CD4-positive, alpha-beta T cell (primary cell): ENCODE data around the gene TES. TPM values are rescaled to one million over a fixed set of nuclear protein-coding genes. Genes with fewer than 3 reads are reported as not detected.

ENCODE experiments used
- ATAC-seq: fragments of 200-7000 bp; cut with Tn5 transposase; one replicate; pipeline ENCODE4 v1.10.0; 2022; ENCODE audit warnings: mild to moderate bottlenecking; ENCODE audit not compliant: poor library complexity
- CTCF ChIA-PET: fragments of 350-600 bp; sonication (Branson Sonifier 250); formaldehyde crosslinking; loops from one replicate; lab custom pipeline; 2021; ENCODE audit warnings: antibody characterized with exemption, inconsistent platforms; lab: Charles Lee
- POLR2A ChIA-PET: fragments of 350-600 bp; sonication (Branson Sonifier 250); formaldehyde crosslinking; loops from one replicate; lab custom pipeline; 2021; ENCODE audit warnings: antibody characterized with exemption, inconsistent platforms; lab: Charles Lee
- DNase-seq, 14 experiments: peaks; one replicate each; pipeline ENCODE4 v3.0.0-alpha.2; 2013 to 2020; ENCODE audit warnings: mixed read lengths in 2 of 14
- H3K27ac ChIP-seq, 2 donors: one replicate each; pipeline versions ENCODE4 v1.5.1 to v1.7.0; 2013; ENCODE audit warnings: low read length in 2 of 2, low read depth in 1 of 2, mild to moderate bottlenecking in 1 of 2
- H3K27me3 ChIP-seq, 2 experiments: 1 replicate in 1 of 2; 2 replicates in 1 of 2; pipeline versions ENCODE4 v1.6.1 to v1.7.0; 2013; ENCODE audit warnings: low read length in 2 of 2, control low read depth in 1 of 2, mild to moderate bottlenecking in 1 of 2, moderate library complexity in 1 of 2; ENCODE audit not compliant: insufficient read depth in 2 of 2, control insufficient read depth in 1 of 2
- H3K36me3 ChIP-seq: one replicate; pipeline ENCODE4 v1.6.1; 2013; ENCODE audit warnings: low read length, control low read depth; ENCODE audit not compliant: insufficient read depth
- H3K4me1 ChIP-seq: one replicate; pipeline ENCODE4 v1.6.1; 2013; ENCODE audit warnings: low read length, control low read depth; ENCODE audit not compliant: insufficient read depth
- H3K4me3 ChIP-seq: one replicate; pipeline ENCODE4 v1.5.1; 2013; ENCODE audit warnings: mild to moderate bottlenecking, low read length, moderate library complexity
- H3K9me3 ChIP-seq, 2 experiments: 1 replicate in 1 of 2; 2 replicates in 1 of 2; pipeline versions ENCODE4 v1.6.1 to v1.7.0; 2013; ENCODE audit warnings: low read length in 2 of 2, mild to moderate bottlenecking in 2 of 2, control low read depth in 1 of 2, moderate library complexity in 1 of 2; ENCODE audit not compliant: control insufficient read depth in 1 of 2, insufficient read depth in 1 of 2
- H3K27ac Mint-ChIP-seq: one replicate; pipeline ENCODE4 v1.8.0; 2020; ENCODE audit warnings: mixed read lengths
- H3K27me3 Mint-ChIP-seq: one replicate; pipeline ENCODE4 v1.8.0; 2021; ENCODE audit warnings: mixed read lengths
- H3K36me3 Mint-ChIP-seq: one replicate; pipeline ENCODE4 v1.8.0; 2021; ENCODE audit warnings: low read depth, mixed read lengths
- H3K4me1 Mint-ChIP-seq: one replicate; pipeline ENCODE4 v1.8.0; 2021; ENCODE audit warnings: low read depth, mixed read lengths
- H3K4me3 Mint-ChIP-seq: one replicate; pipeline ENCODE4 v1.8.0; 2020; ENCODE audit warnings: mild to moderate bottlenecking, mixed read lengths
- H3K9me3 Mint-ChIP-seq: one replicate; pipeline ENCODE4 v1.8.0; 2020; ENCODE audit warnings: mixed read lengths
- CTCF ChIP-seq: fragments of 200-600 bp; IDR thresholded peaks from one replicate; pipeline ENCODE4 v1.8.0; 2022; ENCODE audit warnings: antibody characterized with exemption, mild to moderate bottlenecking
- intact Hi-C, 2 experiments: fragments of 100-400 bp; cut with DNase I in 1 of 2; cut with micrococcal nuclease in 1 of 2; formaldehyde crosslinking; loops; one replicate each; pipeline versions ENCODE4 v1.15.1 to v1.9.0; 2023 to 2025; cut with DNase I, micrococcal nuclease
- total RNA-seq, 174 experiments: library from RNA in 2 of 174; stranded (reverse) in 2 of 174; gene quantifications; one replicate each; pipeline ENCODE4 v1.2.3 and lab custom pipeline; 2021 to 2026

TES gene
- total RNA-seq, 2 experiments from 2014 or later, result 114 to 120 TPM

- Mint-ChIP-seq H3K36me3 (no peaks in the 10 kb centered on the region), H3K9me3 (no peaks in the 10 kb centered on the region), H3K27ac (no peak overlapping the region), H3K4me3 (no peak overlapping the region), H3K27me3 (peaks cover 34% of the 10 kb centered on the region), H3K4me1 (no peaks in the 10 kb centered on the region)
- CTCF ChIA-PET, result no interaction called here
- no peak for TF ChIP-seq CTCF
- Histone ChIP-seq H3K4me1 (no peaks in the 10 kb centered on the region), H3K9me3 (no peaks in the 10 kb centered on the region), H3K36me3 (no peaks in the 10 kb centered on the region), H3K27ac (no peak overlapping the region), H3K27me3 (peaks cover 0 to 4% of the 10 kb centered on the region in 2 experiments), H3K4me3 (no peak overlapping the region)
- no peak for DNase-seq
- intact Hi-C loops, result no loop called here
- ATAC-seq, result no peak
- POLR2A ChIA-PET, result no interaction called here
These were observed 59.1 kb downstream of the TES start for GRCh38 chr7:116269466-116269865.

GRCh38 chr7:116271161-116271913, 61.0 kb downstream of the TES start:
- Histone ChIP-seq H3K4me3 (no peak overlapping the region), H3K4me1 (no peaks in the 10 kb centered on the region), H3K27me3 (peaks cover 0 to 4% of the 10 kb centered on the region in 2 experiments), H3K27ac (no peak overlapping the region), H3K36me3 (no peaks in the 10 kb centered on the region), H3K9me3 (no peaks in the 10 kb centered on the region)
- POLR2A ChIA-PET, result no interaction called here
- CTCF ChIA-PET, result no interaction called here
- H3K9me3 Mint-ChIP-seq, result no peaks in the 10 kb centered on the region
- H3K4me3 Mint-ChIP-seq, result no peak overlapping the region
- no peak for DNase-seq
- intact Hi-C loops, result no loop called here
- no peak for ATAC-seq
- no peaks in the 10 kb centered on the region for H3K4me1 Mint-ChIP-seq
- no peaks in the 10 kb centered on the region for H3K36me3 Mint-ChIP-seq
- peaks cover 38% of the 10 kb centered on the region for H3K27me3 Mint-ChIP-seq
- no peak overlapping the region for H3K27ac Mint-ChIP-seq
- TF ChIP-seq CTCF, result no peak

GRCh38 chr7:116271963-116272886, 61.9 kb downstream of the TES start:
- intact Hi-C loops, result no loop called here
- Histone ChIP-seq H3K4me3 (no peak overlapping the region), H3K27me3 (peaks cover 0 to 4% of the 10 kb centered on the region in 2 experiments), H3K9me3 (no peaks in the 10 kb centered on the region), H3K36me3 (no peaks in the 10 kb centered on the region), H3K27ac (no peak overlapping the region), H3K4me1 (no peaks in the 10 kb centered on the region)
- DNase-seq (no peak), ATAC-seq (no peak)
- H3K4me3 Mint-ChIP-seq, result no peak overlapping the region
- H3K27ac Mint-ChIP-seq, result no peak overlapping the region
- no peaks in the 10 kb centered on the region for H3K36me3 Mint-ChIP-seq
- peaks cover 41% of the 10 kb centered on the region for H3K27me3 Mint-ChIP-seq
- no peaks in the 10 kb centered on the region for H3K9me3 Mint-ChIP-seq
- ChIA-PET CTCF (no interaction called here), POLR2A (no interaction called here)
- TF ChIP-seq CTCF, result no peak
- H3K4me1 Mint-ChIP-seq, result no peaks in the 10 kb centered on the region
